Activated CD8-positive, alpha-beta memory T cell treated with anti-CD3 and anti-CD28 coated beads, Interleukin-2, amount 50 U/mL, for 4 hours (primary cell): ENCODE results near the gene TMIGD1.

Source experiments
- DNase-seq: peaks from one replicate; pipeline ENCODE4 v3.0.0-alpha.2; 2020

TMIGD1 gene, protein sequence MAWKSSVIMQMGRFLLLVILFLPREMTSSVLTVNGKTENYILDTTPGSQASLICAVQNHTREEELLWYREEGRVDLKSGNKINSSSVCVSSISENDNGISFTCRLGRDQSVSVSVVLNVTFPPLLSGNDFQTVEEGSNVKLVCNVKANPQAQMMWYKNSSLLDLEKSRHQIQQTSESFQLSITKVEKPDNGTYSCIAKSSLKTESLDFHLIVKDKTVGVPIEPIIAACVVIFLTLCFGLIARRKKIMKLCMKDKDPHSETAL

GRCh38 chr17:30333503-30334360 is at the start of gene TMIGD1:
TSS of gene TMIGD1 (minus strand) at chr17:30334057. CDS start at chr17:30332133, 1,924 bp downstream.
- no peak for DNase-seq

GRCh38 chr17:30382345-30382744 is 48.5 kb upstream of the TMIGD1 start:
- no peak for DNase-seq

- DNase-seq, result no peak
Measured at GRCh38 chr17:30381340-30381659, 47.4 kb upstream of the TMIGD1 start.

GRCh38 chr17:30380643-30381339 is 46.9 kb upstream of the TMIGD1 start:
- DNase-seq, result no peak

DNA sequence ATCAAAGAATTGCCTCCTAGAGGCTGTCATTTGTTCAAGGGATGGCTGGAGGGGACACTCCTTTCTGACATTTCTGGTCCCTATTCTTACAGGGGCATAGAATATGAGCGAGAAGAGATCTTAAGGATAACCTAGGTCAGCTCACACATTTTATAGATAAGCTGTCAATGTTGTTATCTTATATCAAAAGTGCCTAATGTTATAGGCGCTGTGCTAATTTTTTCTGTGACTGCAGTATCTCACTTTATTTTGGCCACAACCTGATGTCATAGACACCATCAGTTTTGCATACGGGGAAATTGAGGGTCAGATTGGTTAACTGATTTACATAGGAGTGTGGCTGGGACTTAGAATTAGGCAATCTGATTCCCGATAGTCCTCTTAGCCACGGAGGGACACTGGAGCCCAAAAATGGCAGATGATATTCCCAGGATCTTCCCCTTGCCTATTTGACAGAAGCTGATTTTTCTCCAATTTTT is 46.1 kb upstream of the TMIGD1 start:
- DNase-seq, result no peak

DNA sequence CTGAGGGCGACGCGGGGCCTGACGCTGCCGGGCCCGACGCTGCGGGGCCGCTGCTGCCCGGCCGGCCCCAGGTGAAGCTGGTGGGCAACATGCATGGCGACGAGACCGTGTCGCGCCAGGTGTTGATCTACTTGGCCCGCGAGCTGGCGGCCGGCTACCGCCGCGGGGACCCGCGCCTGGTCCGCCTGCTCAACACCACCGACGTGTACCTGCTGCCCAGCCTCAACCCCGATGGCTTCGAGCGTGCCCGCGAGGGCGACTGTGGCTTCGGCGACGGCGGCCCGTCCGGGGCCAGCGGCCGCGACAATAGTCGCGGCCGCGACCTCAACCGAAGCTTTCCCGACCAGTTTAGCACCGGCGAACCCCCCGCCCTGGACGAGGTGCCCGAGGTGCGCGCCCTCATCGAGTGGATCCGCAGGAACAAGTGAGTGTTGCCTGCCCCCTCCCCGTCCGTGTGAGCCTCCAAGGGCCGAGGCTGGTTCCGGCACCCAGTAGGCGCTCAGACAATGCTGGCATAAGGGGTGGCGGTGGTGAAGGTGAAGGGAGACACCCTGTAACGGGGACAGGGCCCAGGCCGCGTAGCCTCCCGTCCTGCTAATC is 45.5 kb upstream of the TMIGD1 start:
- peak; percentile 32 for DNase-seq

GRCh38 chr17:30378825-30379302 is 45.0 kb upstream of the TMIGD1 start, which contains the start of gene CPD:
TSS of gene CPD (plus strand) at chr17:30378927. CDS start at chr17:30378981, 54 bp downstream.
- DNase-seq, result peak; percentile 98

- peak; percentile 63 for DNase-seq
Measured at GRCh38 chr17:30378241-30378824, 44.5 kb upstream of the TMIGD1 start.

DNA sequence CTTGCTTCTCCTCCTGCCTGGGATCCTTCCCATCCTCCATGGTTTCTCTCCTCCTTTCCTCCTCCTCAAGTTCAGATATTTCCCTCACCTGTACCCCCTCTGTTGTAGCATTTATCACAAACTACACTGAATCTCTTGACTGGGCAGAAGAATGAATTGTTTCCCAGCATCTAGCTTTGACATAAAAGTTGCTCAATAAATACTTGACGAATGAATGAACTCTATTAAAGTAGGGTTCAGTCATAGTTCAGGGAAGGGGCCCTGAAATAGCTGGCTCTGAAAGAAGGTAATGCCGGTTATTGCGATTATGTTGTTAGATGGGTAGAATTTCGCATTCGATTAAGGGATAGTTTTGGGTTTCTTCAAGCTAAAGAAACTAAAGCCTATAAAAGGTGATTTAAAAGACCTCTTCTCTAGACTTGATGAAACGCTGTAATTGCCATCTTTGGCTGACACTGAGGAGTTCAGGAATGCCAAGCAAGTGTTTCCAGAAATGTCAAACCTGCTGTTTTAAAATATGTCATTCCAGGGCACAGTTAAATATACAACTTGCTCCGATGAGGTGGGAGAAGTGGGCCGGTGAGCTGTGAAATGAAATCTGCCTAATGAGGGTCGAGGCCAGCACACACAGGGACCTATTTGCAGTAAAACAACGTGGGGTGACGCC is 43.9 kb upstream of the TMIGD1 start:
- DNase-seq, result no peak

GRCh38 chr17:30376621-30377452 is 43.0 kb upstream of the TMIGD1 start:
- DNase-seq, result peak; percentile 57

DNA sequence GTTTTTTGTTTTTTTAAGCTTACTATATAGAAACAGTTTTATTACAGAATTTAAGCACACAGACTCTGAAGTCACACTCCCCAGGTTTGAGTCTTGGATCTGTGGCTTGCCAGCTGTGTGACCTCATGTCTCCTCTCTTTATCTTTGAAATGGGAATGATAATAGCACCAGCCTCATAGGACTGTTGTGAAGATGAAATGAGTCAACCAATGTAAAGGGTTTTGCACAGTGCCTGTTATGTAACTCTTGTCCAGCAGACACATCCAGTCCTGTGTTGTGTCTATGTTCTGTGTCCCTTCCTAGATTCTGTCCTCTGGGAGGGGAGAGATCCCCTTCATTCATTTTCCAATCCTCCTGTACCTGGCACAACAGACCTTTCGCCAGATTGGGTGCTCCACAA is 41.8 kb upstream of the TMIGD1 start:
- DNase-seq, result no peak

GRCh38 chr17:30372755-30373154 is 38.9 kb upstream of the TMIGD1 start:
- DNase-seq, result no peak

- DNase-seq, result no peak
Measured at GRCh38 chr17:30369995-30370394, 36.1 kb upstream of the TMIGD1 start.

GRCh38 chr17:30368912-30369720 is 35.3 kb upstream of the TMIGD1 start:
- no peak for DNase-seq

- no peak for DNase-seq
Measured at GRCh38 chr17:30366536-30366935, 32.7 kb upstream of the TMIGD1 start.

DNA sequence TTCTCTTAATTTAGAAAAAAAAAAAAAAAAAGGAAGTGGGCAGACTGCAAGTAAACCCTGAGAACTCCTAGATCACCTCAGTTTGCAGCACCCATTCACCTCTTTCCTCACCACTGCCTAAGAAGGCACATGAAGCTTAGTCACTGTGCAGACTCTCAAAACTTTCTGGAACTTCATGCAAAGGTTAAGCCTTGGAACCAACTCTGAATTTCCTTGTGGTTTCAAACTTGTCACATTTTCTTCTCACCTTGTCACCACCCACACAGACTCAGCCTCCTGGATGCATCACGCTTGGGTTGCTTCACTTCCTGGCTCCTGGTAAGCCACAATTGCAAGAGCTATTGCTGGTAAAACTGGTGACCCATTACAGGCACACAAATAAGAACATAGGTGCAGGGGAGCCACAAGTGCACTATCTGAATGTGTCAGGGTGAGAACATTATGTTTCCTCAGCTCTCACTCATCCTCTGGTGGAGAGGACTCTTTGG is 29.9 kb upstream of the TMIGD1 start:
- DNase-seq, result peak; percentile 76

DNA sequence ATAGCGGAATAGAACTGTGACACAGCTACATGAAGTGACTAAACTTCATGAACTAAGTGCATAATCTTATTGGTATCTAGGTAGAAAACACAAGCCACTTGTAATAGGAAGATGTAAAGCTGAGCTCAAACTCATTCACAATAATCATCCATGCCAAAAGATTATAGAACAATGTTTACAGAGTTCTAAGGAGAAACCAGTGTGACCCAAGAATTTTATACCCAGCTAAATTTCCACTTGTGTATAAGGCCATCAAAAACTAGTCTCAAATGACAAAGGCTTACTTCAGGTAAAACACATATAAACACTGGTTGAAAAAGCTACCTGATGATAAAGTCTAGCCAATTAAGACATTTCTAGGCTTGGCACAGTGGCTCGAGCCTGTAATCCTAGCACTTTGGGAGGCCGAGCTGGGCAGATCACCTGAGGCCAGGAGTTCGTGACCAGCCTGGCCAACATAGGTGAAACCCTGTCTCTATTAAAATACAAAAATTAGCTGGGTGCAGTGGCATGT is 28.0 kb upstream of the TMIGD1 start:
- DNase-seq, result no peak

GRCh38 chr17:30360086-30360808 is 26.4 kb upstream of the TMIGD1 start:
- DNase-seq, result no peak
